Measurements from ENCODE around the gene OTOS. TPM values are rescaled to one million over a fixed set of nuclear protein-coding genes. Genes with fewer than 3 reads are reported as not detected.

OTOS gene
- total RNA-seq, 2 donors from 2014 or later: not detected

- ATAC-seq (no peak), DNase-seq (ENCODE audit: low spot score in 2 of 2) (no peak)
- H3K9me3 Mint-ChIP-seq: no peaks in the 10 kb centered on the region
- no peaks in the 10 kb centered on the region for H3K36me3 Mint-ChIP-seq
- no peak overlapping the region for H3K27ac Mint-ChIP-seq
These were observed 29.9 kb upstream of the OTOS start for GRCh38 chr2:240170354-240170735.

- DNase-seq (ENCODE audit: low spot score in 2 of 2): no peak
- no peak for ATAC-seq
- no peak overlapping the region for H3K27ac Mint-ChIP-seq
- H3K9me3 Mint-ChIP-seq: no peaks in the 10 kb centered on the region
- H3K36me3 Mint-ChIP-seq: no peaks in the 10 kb centered on the region
These were observed 29.3 kb upstream of the OTOS start for GRCh38 chr2:240169486-240170353.

GRCh38 chr2:240168546-240169361, 28.3 kb upstream of the OTOS start:
- ATAC-seq (no peak), DNase-seq (ENCODE audit: low spot score in 2 of 2) (no peak)
- Mint-ChIP-seq H3K27ac (no peak overlapping the region), H3K36me3 (no peaks in the 10 kb centered on the region), H3K9me3 (peaks cover 0 to 6% of the 10 kb centered on the region in 2 donors)

- Mint-ChIP-seq H3K27ac (no peak overlapping the region), H3K9me3 (peaks cover 0 to 6% of the 10 kb centered on the region in 2 donors), H3K36me3 (no peaks in the 10 kb centered on the region)
- DNase-seq (ENCODE audit: low spot score in 2 of 2) (no peak), ATAC-seq (no peak)
These were observed 27.6 kb upstream of the OTOS start for GRCh38 chr2:240168041-240168440.

- H3K27ac Mint-ChIP-seq: no peak overlapping the region
- no peak for ATAC-seq
- peaks cover 0 to 6% of the 10 kb centered on the region in 2 donors for H3K9me3 Mint-ChIP-seq
- no peaks in the 10 kb centered on the region for H3K36me3 Mint-ChIP-seq
- no peak for DNase-seq (ENCODE audit: low spot score in 2 of 2)
These were observed 27.1 kb upstream of the OTOS start for GRCh38 chr2:240167588-240167880.

GRCh38 chr2:240166761-240167587, 26.5 kb upstream of the OTOS start:
- Mint-ChIP-seq H3K36me3 (no peaks in the 10 kb centered on the region), H3K9me3 (peaks cover 0 to 6% of the 10 kb centered on the region in 2 donors), H3K27ac (no peak overlapping the region)
- ATAC-seq: no peak
- DNase-seq (ENCODE audit: low spot score in 2 of 2): no peak

- peaks cover 0 to 6% of the 10 kb centered on the region in 2 donors for H3K9me3 Mint-ChIP-seq
- H3K27ac Mint-ChIP-seq: no peak overlapping the region
- ATAC-seq: no peak
- H3K36me3 Mint-ChIP-seq: no peaks in the 10 kb centered on the region
- no peak for DNase-seq (ENCODE audit: low spot score in 2 of 2)
These were observed 25.7 kb upstream of the OTOS start for GRCh38 chr2:240166191-240166590.

- H3K27ac Mint-ChIP-seq: no peak overlapping the region
- H3K36me3 Mint-ChIP-seq: no peaks in the 10 kb centered on the region
- no peak for ATAC-seq
- no peak for DNase-seq (ENCODE audit: low spot score in 2 of 2)
- peaks cover 0 to 6% of the 10 kb centered on the region in 2 donors for H3K9me3 Mint-ChIP-seq
These were observed 25.2 kb upstream of the OTOS start for GRCh38 chr2:240165661-240166060.

- Mint-ChIP-seq H3K36me3 (no peaks in the 10 kb centered on the region), H3K27ac (no peak overlapping the region), H3K9me3 (peaks cover 0 to 6% of the 10 kb centered on the region in 2 donors)
- DNase-seq (ENCODE audit: low spot score in 2 of 2): no peak
- no peak for ATAC-seq
These were observed 24.6 kb upstream of the OTOS start for GRCh38 chr2:240165034-240165433.

GRCh38 chr2:240164586-240164985, 24.1 kb upstream of the OTOS start:
- Mint-ChIP-seq H3K9me3 (peaks cover 0 to 6% of the 10 kb centered on the region in 2 donors), H3K27ac (no peak overlapping the region), H3K36me3 (no peaks in the 10 kb centered on the region)
- no peak for ATAC-seq
- DNase-seq (ENCODE audit: low spot score in 2 of 2): no peak

GRCh38 chr2:240163844-240164574, 23.6 kb upstream of the OTOS start:
- ATAC-seq: no peak
- no peak for DNase-seq (ENCODE audit: low spot score in 2 of 2)
- Mint-ChIP-seq H3K36me3 (no peaks in the 10 kb centered on the region), H3K9me3 (peaks cover 0 to 6% of the 10 kb centered on the region in 2 donors), H3K27ac (no peak overlapping the region)

GRCh38 chr2:240162939-240163714, 22.7 kb upstream of the OTOS start:
- no peak for DNase-seq (ENCODE audit: low spot score in 2 of 2)
- no peaks in the 10 kb centered on the region for H3K36me3 Mint-ChIP-seq
- H3K9me3 Mint-ChIP-seq: peaks cover 0 to 6% of the 10 kb centered on the region in 2 donors
- peak overlapping the region in 1 of 2 donors; percentile 30 for H3K27ac Mint-ChIP-seq
- ATAC-seq: no peak

- Mint-ChIP-seq H3K27ac (no peak overlapping the region), H3K36me3 (no peaks in the 10 kb centered on the region), H3K9me3 (peaks cover 0 to 6% of the 10 kb centered on the region in 2 donors)
- DNase-seq (ENCODE audit: low spot score in 2 of 2): no peak
- no peak for ATAC-seq
These were observed 22.1 kb upstream of the OTOS start for GRCh38 chr2:240162531-240162930.

- Mint-ChIP-seq H3K27ac (peak overlapping the region in 1 of 2 donors; percentile 52), H3K9me3 (peaks cover 0 to 6% of the 10 kb centered on the region in 2 donors), H3K36me3 (no peaks in the 10 kb centered on the region)
- DNase-seq (ENCODE audit: low spot score in 2 of 2): no peak
- no peak for ATAC-seq
These were observed 21.6 kb upstream of the OTOS start for GRCh38 chr2:240162032-240162431.

GRCh38 chr2:240161087-240161750, 20.8 kb upstream of the OTOS start:
- DNase-seq (ENCODE audit: low spot score in 2 of 2): no peak
- Mint-ChIP-seq H3K27ac (no peak overlapping the region), H3K9me3 (peaks cover 0 to 6% of the 10 kb centered on the region in 2 donors), H3K36me3 (no peaks in the 10 kb centered on the region)
- no peak for ATAC-seq

All from activated naive CD4-positive, alpha-beta T cell treated with anti-CD3 and anti-CD28 coated beads, Interleukin-2, amount 50 U/mL, for 72 hours (primary cell).